K562 (cell line): Measurements from ENCODE around the gene BAMBI. TPM values are rescaled to one million over a fixed set of nuclear protein-coding genes. Genes with fewer than 3 reads are reported as not detected.

Experiments used
- ATAC-seq: fragments of 200-7000 bp; cut with Tn5 transposase; 3 replicates; pipeline ENCODE4 v1.9.1; 2020; ENCODE audit warnings: moderate library complexity
- BruUV-seq: library from RNA; stranded (reverse); fragments of 400-500 nt; replicated peaks from 2 replicates; lab custom pipeline; 2021; lab: Mats Ljungman, UMichigan
- CTCF ChIA-PET: fragments of 300-600 bp; formaldehyde crosslinking; extraction: SDS; loops from one replicate; lab custom pipeline; 2021; ENCODE audit warnings: low intra/inter-chr PET ratio; lab: Yijun Ruan, JAX
- POLR2A ChIA-PET: fragments of 300-600, 350-650 bp; sonication (Branson Sonifier 250); formaldehyde crosslinking; extraction: SDS; loops from one replicate; lab custom pipeline; 2021; ENCODE audit warnings: antibody characterized with exemption, inconsistent platforms; lab: Yijun Ruan, JAX
- DNase-seq, 4 experiments: peaks; one replicate each; pipeline versions ENCODE4 v3.0.0 to v3.0.0-alpha.2; 2011 to 2018; ENCODE audit warnings: low spot score in 3 of 4, mixed read lengths in 3 of 4; ENCODE audit errors: extremely low read depth in 1 of 4
- FAIRE-seq: peaks from 2 replicates; lab custom pipeline; 2011; peaks lifted over from hg19 to GRCh38; lab: Jason Lieb, UNC
- H2AFZ ChIP-seq: 2 replicates; pipeline ENCODE4 v1.6.0; 2011; ENCODE audit warnings: low read depth, low read length, control low read depth, inconsistent platforms
- H3K27ac ChIP-seq: fragments of 200-600 bp; 3 replicates; pipeline ENCODE4 v1.8.0; 2011; ENCODE audit warnings: low read depth, mild to moderate bottlenecking, control low read depth, inconsistent platforms, low read length, moderate library complexity, mixed read lengths; ENCODE audit errors: extremely low read depth
- H3K27me3 ChIP-seq, 2 experiments: fragments of 300-600 bp in 1 of 2; 2 replicates in 1 of 2; 3 replicates in 1 of 2; pipeline versions ENCODE4 v1.6.0 to v1.8.0; 2011; ENCODE audit warnings: inconsistent platforms in 2 of 2, low read length in 2 of 2, mild to moderate bottlenecking in 1 of 2, mixed read lengths in 1 of 2, moderate library complexity in 1 of 2; ENCODE audit not compliant: control insufficient read depth in 2 of 2, insufficient read depth in 2 of 2
- H3K36me3 ChIP-seq: fragments of 300-600 bp; 3 replicates; pipeline ENCODE4 v1.8.0; 2011; ENCODE audit warnings: mild to moderate bottlenecking, low read length, inconsistent platforms; ENCODE audit not compliant: control insufficient read depth, insufficient read depth
- H3K4me1 ChIP-seq, 2 experiments: fragments of 200-600 bp in 1 of 2; replicated peaks in 1 of 2; 2 replicates in 1 of 2; 3 replicates in 1 of 2; pipeline versions ENCODE4 v1.5.1 to v1.8.0; 2011; ENCODE audit warnings: inconsistent platforms in 2 of 2, low read length in 2 of 2, mild to moderate bottlenecking in 1 of 2, mixed read lengths in 1 of 2, moderate library complexity in 1 of 2; ENCODE audit not compliant: control insufficient read depth in 2 of 2, insufficient read depth in 2 of 2
- H3K4me2 ChIP-seq: 2 replicates; pipeline ENCODE4 v1.6.1; 2011; ENCODE audit warnings: low read length, control low read depth, inconsistent platforms, mixed read lengths; ENCODE audit not compliant: insufficient read depth
- H3K4me3 ChIP-seq: fragments of 200-600 bp; sonication (generic), shearing (Covaris generic); 2 replicates; pipeline ENCODE4 v1.5.1; 2016; ENCODE audit warnings: control low read depth, inconsistent platforms
- H3K79me2 ChIP-seq: fragments of 200-600 bp; 3 replicates; pipeline ENCODE4 v1.8.0; 2011; ENCODE audit warnings: low read length, inconsistent platforms; ENCODE audit not compliant: control insufficient read depth, insufficient read depth
- H3K9ac ChIP-seq, 2 experiments: 2 replicates each; pipeline versions ENCODE4 v1.6.0 to v1.6.1; 2011; ENCODE audit warnings: low read depth in 2 of 2, low read length in 2 of 2, control low read depth in 1 of 2, inconsistent platforms in 1 of 2, mild to moderate bottlenecking in 1 of 2, mixed read lengths in 1 of 2; ENCODE audit not compliant: insufficient read depth in 1 of 2
- H3K9me1 ChIP-seq: one replicate; pipeline ENCODE4 v1.6.0; 2011; ENCODE audit warnings: inconsistent platforms, mild to moderate bottlenecking, low read length, moderate library complexity; ENCODE audit not compliant: control insufficient read depth, insufficient read depth
- H3K9me3 ChIP-seq: replicated peaks from 2 replicates; pipeline ENCODE4 v1.5.1; 2011; ENCODE audit warnings: low read depth, low read length, inconsistent platforms; ENCODE audit not compliant: control insufficient read depth, insufficient read depth
- H4K20me1 ChIP-seq: replicated peaks from 2 replicates; pipeline ENCODE4 v1.6.1; 2011; ENCODE audit warnings: low read length, inconsistent platforms, mixed read lengths; ENCODE audit not compliant: control insufficient read depth, insufficient read depth
- KDM5B ChIP-seq: fragments of 200-600 bp; sonication (generic); IDR thresholded peaks from 2 replicates; pipeline ENCODE4 v1.6.1; 2012; ENCODE audit warnings: low read depth, mild to moderate bottlenecking, moderate library complexity, low read length, control low read depth, inconsistent platforms; ENCODE audit not compliant: insufficient replicate concordance
- MYC ChIP-seq, 2 experiments: fragments of 250-450 bp in 1 of 2; sonication (Bioruptor Pico) in 1 of 2; IDR thresholded peaks; 2 replicates each; pipeline versions ENCODE4 v1.5.1 to v1.6.1; 2012 to 2021; ENCODE audit warnings: low read depth in 2 of 2, borderline replicate concordance in 1 of 2, improper control_type of control experiment in 1 of 2, low read length in 1 of 2, mild to moderate bottlenecking in 1 of 2, moderate library complexity in 1 of 2
- NR2F6 ChIP-seq: fragments of 450-650 bp; formaldehyde crosslinking; IDR thresholded peaks from 2 replicates; pipeline ENCODE4 v1.4.0; 2020; ENCODE audit warnings: mild to moderate bottlenecking
- RNF2 ChIP-seq: sonication (generic); IDR thresholded peaks from 2 replicates; pipeline ENCODE4 v1.6.1; 2016
- SMAD3 ChIP-seq: fragments of 450-650 bp; formaldehyde crosslinking; conservative IDR thresholded peaks from 2 replicates; pipeline ENCODE4 v1.4.0; 2020; ENCODE audit warnings: mild to moderate bottlenecking
- SMARCE1 ChIP-seq: fragments of 450-650 bp; IDR thresholded peaks from 2 replicates; pipeline ENCODE4 v1.7.1; 2016; ENCODE audit warnings: mild to moderate bottlenecking
- ZKSCAN8 ChIP-seq: fragments of 200-800 bp; sonication (Bioruptor generic); IDR thresholded peaks from 2 replicates; pipeline ENCODE4 v1.6.1; 2016; ENCODE audit warnings: missing genetic modification characterization, missing compliant biosample characterization
- ZNF224 ChIP-seq: sonication (generic); formaldehyde crosslinking; IDR thresholded peaks from 2 replicates; pipeline ENCODE4 v1.8.0; 2022; ENCODE audit warnings: mild to moderate bottlenecking, missing genetic modification reagents
- ZNF282 ChIP-seq: sonication (generic); formaldehyde crosslinking; IDR thresholded peaks from 2 replicates; pipeline ENCODE4 v1.8.1; 2023; ENCODE audit warnings: missing genetic modification reagents
- ZNF584 ChIP-seq: fragments of 200-800 bp; sonication (Bioruptor generic); IDR thresholded peaks from 2 replicates; pipeline ENCODE4 v1.6.1; 2016; ENCODE audit warnings: low read depth, mild to moderate bottlenecking, missing genetic modification characterization, missing compliant biosample characterization
- WGBS: fragments of 100-300 bp; shearing (Covaris generic); methylation state at CpG from one replicate; pipeline ENCODE4 v1.1.6; 2016; ENCODE audit warnings: low coverage, mixed read lengths; ENCODE audit not compliant: insufficient coverage; ENCODE audit errors: missing lambda C conversion rate; 5-methylcytosine and 5-hydroxymethylcytosine counted together
- in situ Hi-C: fragments of 300-500 bp; cut with MboI; formaldehyde crosslinking; loops from 4 replicates; pipeline ENCODE4 v1.15.0; 2018; ENCODE audit warnings: inconsistent platforms, mixed read lengths
- intact Hi-C: fragments of 100-400 bp; cut with micrococcal nuclease; formaldehyde crosslinking; loops from 2 replicates; pipeline ENCODE4 v1.14.2; 2022
- polyA plus RNA-seq, 8 experiments: library from polyadenylated mRNA; depleted of rRNA in 4 of 8; stranded (reverse) in 5 of 8; unstranded in 3 of 8; fragments of >200 nt; fragmentation: Nextera tagmentation in 2 of 8; fragmentation: Illumina TruSeq in 1 of 8; extraction: Ambion mirVana in 2 of 8; extraction: Trizol in 1 of 8; gene quantifications; 2 replicates each; pipeline versions ENCODE4 v1.2.1 to v1.2.3, GENCODE V29; 2011 to 2014; ENCODE audit warnings: inconsistent platforms in 1 of 8, missing spikeins in 1 of 8
- total RNA-seq, 7 experiments: library from RNA; depleted of rRNA in 6 of 7; stranded (reverse); fragments of >200 nt in 6 of 7; fragmentation: Illumina TruSeq in 2 of 7; extraction: Trizol in 2 of 7; gene quantifications; 2 replicates each; pipeline versions ENCODE4 v1.2.1 to v1.2.3, GENCODE V29; 2011 to 2021; ENCODE audit warnings: low replicate concordance in 1 of 7
- TF ChIP-seq, protein P1 (sequence below), 2 experiments: fragments of 200-800 bp in 1 of 2; sonication (Bioruptor generic) in 1 of 2; sonication (generic) in 1 of 2; formaldehyde crosslinking in 1 of 2; IDR thresholded peaks in 1 of 2; conservative IDR thresholded peaks in 1 of 2; 2 replicates each; pipeline versions ENCODE4 v1.5.0 to v1.6.1; 2016 to 2020; ENCODE audit warnings: missing compliant biosample characterization in 1 of 2, missing genetic modification characterization in 1 of 2, missing genetic modification reagents in 1 of 2
- TF ChIP-seq, protein P2 (sequence below): fragments of 450-650 bp; IDR thresholded peaks from 2 replicates; pipeline ENCODE4 v1.6.1; 2017; ENCODE audit warnings: mild to moderate bottlenecking, moderate library complexity
- TF ChIP-seq, protein P3 (sequence below), 2 experiments: IDR thresholded peaks; 2 replicates each; pipeline ENCODE4 v1.6.1; 2011; ENCODE audit warnings: borderline replicate concordance in 1 of 2, control low read depth in 1 of 2, low read depth in 1 of 2, low read length in 1 of 2, mild to moderate bottlenecking in 1 of 2, mixed read lengths in 1 of 2, moderate library complexity in 1 of 2; ENCODE audit not compliant: insufficient read depth in 1 of 2, insufficient read length in 1 of 2, poor library complexity in 1 of 2, severe bottlenecking in 1 of 2; ENCODE audit errors: extremely low read depth in 1 of 2
- TF ChIP-seq, protein P4 (sequence below): fragments of 250-450 bp; sonication (Bioruptor Pico); IDR thresholded peaks from 2 replicates; pipeline ENCODE4 v1.5.0; 2021; ENCODE audit warnings: mild to moderate bottlenecking, moderate library complexity

The BAMBI gene
- total and polyA plus RNA-seq, 9 of the 15 experiments (the other 6 are each of a cell fraction or from before 2014, with no cell fraction given) = 2.0 to 21.8 (median 13.5) TPM

DNA sequence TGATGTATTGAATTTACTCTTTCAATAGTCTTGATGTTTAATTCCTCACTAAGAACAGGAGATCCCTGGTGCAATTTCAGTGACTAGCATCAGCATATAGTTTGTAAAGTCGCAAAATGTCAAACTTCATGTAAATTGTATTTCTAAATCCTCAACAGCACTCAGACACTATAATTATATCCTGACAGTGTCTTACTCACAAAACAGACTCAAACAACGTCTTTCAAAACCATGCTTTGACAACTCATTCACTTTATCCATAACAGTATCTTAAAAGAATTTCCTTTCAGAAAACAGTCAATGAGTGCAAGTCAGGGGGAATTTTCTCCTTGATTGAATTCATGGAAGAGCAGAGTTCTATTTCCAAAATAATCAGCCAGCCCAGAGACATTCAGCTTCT is 20.8 kb downstream of the BAMBI start:
- TF ChIP-seq SMARCE1 = no peak
- no peak for TF ChIP-seq ZKSCAN8 (CRISPR knock-in tag)
- TF ChIP-seq, protein P1, sequence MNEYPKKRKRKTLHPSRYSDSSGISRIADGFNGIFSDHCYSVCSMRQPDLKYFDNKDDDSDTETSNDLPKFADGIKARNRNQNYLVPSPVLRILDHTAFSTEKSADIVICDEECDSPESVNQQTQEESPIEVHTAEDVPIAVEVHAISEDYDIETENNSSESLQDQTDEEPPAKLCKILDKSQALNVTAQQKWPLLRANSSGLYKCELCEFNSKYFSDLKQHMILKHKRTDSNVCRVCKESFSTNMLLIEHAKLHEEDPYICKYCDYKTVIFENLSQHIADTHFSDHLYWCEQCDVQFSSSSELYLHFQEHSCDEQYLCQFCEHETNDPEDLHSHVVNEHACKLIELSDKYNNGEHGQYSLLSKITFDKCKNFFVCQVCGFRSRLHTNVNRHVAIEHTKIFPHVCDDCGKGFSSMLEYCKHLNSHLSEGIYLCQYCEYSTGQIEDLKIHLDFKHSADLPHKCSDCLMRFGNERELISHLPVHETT (CRISPR knock-in tag; conservative IDR thresholded peaks at IDR 0.05 in 1 of 2, IDR thresholded peaks at IDR 0.05 in 1 of 2) = no peak
- TF ChIP-seq MYC (IDR thresholded peaks at IDR 0.05; ENCODE audit: low read depth, low read length) = no peak
- no peak for TF ChIP-seq MYC (CRISPR knock-in tag; IDR thresholded peaks at IDR 0.05; ENCODE audit: borderline replicate concordance, low read depth)
- TF ChIP-seq RNF2 = no peak
- no peak for TF ChIP-seq NR2F6 (CRISPR knock-in tag)
- TF ChIP-seq, protein P2, sequence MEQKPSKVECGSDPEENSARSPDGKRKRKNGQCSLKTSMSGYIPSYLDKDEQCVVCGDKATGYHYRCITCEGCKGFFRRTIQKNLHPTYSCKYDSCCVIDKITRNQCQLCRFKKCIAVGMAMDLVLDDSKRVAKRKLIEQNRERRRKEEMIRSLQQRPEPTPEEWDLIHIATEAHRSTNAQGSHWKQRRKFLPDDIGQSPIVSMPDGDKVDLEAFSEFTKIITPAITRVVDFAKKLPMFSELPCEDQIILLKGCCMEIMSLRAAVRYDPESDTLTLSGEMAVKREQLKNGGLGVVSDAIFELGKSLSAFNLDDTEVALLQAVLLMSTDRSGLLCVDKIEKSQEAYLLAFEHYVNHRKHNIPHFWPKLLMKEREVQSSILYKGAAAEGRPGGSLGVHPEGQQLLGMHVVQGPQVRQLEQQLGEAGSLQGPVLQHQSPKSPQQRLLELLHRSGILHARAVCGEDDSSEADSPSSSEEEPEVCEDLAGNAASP = no peak
- TF ChIP-seq ZNF584 (CRISPR knock-in tag) = no peak
- no peak for TF ChIP-seq ZNF224 (CRISPR knock-in tag)
- no peak for TF ChIP-seq SMAD3 (CRISPR knock-in tag)
- TF ChIP-seq, protein P3, sequence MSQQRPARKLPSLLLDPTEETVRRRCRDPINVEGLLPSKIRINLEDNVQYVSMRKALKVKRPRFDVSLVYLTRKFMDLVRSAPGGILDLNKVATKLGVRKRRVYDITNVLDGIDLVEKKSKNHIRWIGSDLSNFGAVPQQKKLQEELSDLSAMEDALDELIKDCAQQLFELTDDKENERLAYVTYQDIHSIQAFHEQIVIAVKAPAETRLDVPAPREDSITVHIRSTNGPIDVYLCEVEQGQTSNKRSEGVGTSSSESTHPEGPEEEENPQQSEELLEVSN (IDR thresholded peaks at IDR 0.05; ENCODE audit: borderline replicate concordance in 1 of 2, extremely low read depth in 1 of 2, insufficient read depth in 1 of 2, insufficient read length in 1 of 2, low read depth in 1 of 2, low read length in 1 of 2, poor library complexity in 1 of 2, severe bottlenecking in 1 of 2) = no peak
- no peak for TF ChIP-seq ZNF282
- TF ChIP-seq KDM5B = no peak
- TF ChIP-seq, protein P4, sequence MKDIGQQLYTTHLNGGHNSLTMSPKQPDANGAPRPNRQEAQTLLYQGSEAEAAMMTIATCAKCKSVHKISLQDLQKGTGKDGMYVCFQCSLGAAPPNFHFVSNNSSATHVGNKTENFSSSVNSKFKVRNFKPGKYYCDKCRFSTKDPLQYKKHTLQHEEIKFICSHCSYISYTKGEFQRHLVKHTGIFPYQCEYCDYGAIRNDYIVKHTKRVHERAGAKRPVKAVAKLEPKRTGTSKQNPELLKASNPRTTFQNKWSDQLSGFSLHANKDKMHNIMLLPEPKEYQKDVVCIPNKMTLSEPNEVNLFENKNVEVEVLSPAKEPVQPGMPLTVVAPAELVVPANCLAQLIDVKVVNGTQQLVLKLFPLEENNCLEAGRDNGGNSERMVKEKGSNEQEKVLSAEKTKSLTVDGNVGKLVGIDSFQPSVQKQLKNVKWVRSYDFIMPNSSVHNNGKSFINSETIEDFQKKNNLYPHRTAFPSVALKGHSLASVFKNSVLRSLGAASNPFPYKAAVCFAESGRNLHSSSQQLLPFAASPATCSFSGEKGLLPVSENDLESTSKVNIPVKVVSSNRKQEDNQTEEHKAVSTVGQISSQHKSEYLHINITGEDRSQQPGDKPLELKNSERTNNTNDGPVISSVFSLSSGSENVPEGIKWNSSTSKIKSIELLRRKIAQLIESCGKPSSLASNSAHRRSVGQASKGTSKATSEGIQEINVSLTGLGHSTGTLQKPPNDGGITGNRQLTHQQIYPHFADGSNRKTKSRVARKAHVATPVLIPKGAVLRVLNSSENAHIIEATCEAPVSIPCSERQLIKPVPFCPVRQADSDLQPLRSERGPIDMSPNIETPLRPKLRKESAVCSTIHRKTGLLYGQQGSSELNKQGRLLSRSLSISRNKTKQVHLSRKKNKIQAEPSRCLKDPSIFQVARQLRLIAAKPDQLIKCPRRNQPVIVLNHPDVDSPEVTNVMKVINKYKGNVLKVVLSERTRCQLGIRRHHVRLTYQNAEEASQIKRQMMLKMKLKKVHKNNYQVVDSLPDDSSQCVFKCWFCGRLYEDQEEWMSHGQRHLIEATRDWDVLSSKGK = no peak
- TF ChIP-seq, all 486 proteins: peak for 0
- ATAC-seq = no peak

More for the DNA sequence above, 20.8 kb downstream of the BAMBI start:
- DNase-seq (no peak), FAIRE-seq (peak; percentile 54)
- Histone ChIP-seq H3K9me3 (no peaks in the 10 kb centered on the region), H3K36me3 (no peaks in the 10 kb centered on the region), H4K20me1 (no peaks in the 10 kb centered on the region), H3K9ac (no peak overlapping the region), H3K9me1 (no peaks in the 10 kb centered on the region), H3K4me2 (no peak overlapping the region), H3K4me1 (no peaks in the 10 kb centered on the region), H3K4me3 (no peak overlapping the region), H2AFZ (no peak overlapping the region), H3K79me2 (no peaks in the 10 kb centered on the region), H3K27me3 (no peaks in the 10 kb centered on the region), H3K27ac (no peak overlapping the region)
- CTCF ChIA-PET = interaction anchor here (0.6 kb wide), 1 partner anchor 431 kb away, joined by 4 read pairs; no protein-coding TSS in a partner anchor
- POLR2A ChIA-PET = no interaction called here
- in situ Hi-C loops (no loop called here), intact Hi-C loops (no loop called here)
- BruUV-seq = no TSS peak
- 5% methylated on average over 2 of the region's 2 CpGs for WGBS
